ENCODE results near the gene SNRK. TPM values are rescaled to one million over a fixed set of nuclear protein-coding genes. Genes with fewer than 3 reads are reported as not detected.

Gene SNRK
- polyA plus RNA-seq, 3 donors: 12.8 to 19.7 (median 16.1) TPM

GRCh38 chr3:43343185-43343584, 56.8 kb downstream of the SNRK start:
- Histone ChIP-seq H3K4me2 (replicated peaks; ENCODE audit: extremely low read depth, low read length, poor library complexity, severe bottlenecking) (no peak overlapping the region), H3K4me3 (replicated peaks in 1 of 3; ENCODE audit: low read depth in 2 of 3, low read length in 3 of 3) (no peak overlapping the region), H3K27ac (ENCODE audit: low read depth in 1 of 2, low read length in 2 of 2) (peak overlapping the region in 1 of 2 donors; percentile 40), H3K9me3 (replicated peaks in 1 of 2; ENCODE audit: control insufficient read depth in 1 of 2, insufficient read depth in 1 of 2, low read length in 2 of 2) (peaks cover 5 to 9% of the 10 kb centered on the region in 2 donors), H2AFZ (ENCODE audit: insufficient read depth, low read depth, low read length, poor library complexity, severe bottlenecking) (no peak overlapping the region), H4K20me1 (ENCODE audit: insufficient read depth, low read length) (peaks cover 75% of the 10 kb centered on the region), H3K27me3 (ENCODE audit: control insufficient read depth in 2 of 2, insufficient read depth in 2 of 2, low read length in 2 of 2) (no peaks in the 10 kb centered on the region), H3K79me2 (ENCODE audit: insufficient read depth, low read length) (peaks cover 41% of the 10 kb centered on the region), H3K9ac (ENCODE audit: insufficient read depth, low read length, poor library complexity, severe bottlenecking) (no peak overlapping the region), H3K4me1 (ENCODE audit: control insufficient read depth in 1 of 2, insufficient read depth in 2 of 2, low read length in 2 of 2) (no peaks in the 10 kb centered on the region), H3K36me3 (replicated peaks in 1 of 2; ENCODE audit: control insufficient read depth in 1 of 2, insufficient read depth in 2 of 2, low read length in 2 of 2) (peaks cover 96 to 99% of the 10 kb centered on the region in 2 donors)
- Mint-ChIP-seq H3K4me3 (no peak overlapping the region), H3K36me3 (peaks cover 90 to 95% of the 10 kb centered on the region in 2 donors), H3K4me1 (peaks cover 2% of the 10 kb centered on the region), H3K9me3 (peaks cover 7 to 18% (median 14%) of the 10 kb centered on the region in 7 donors), H3K27ac (peak overlapping the region in 2 of 7 donors; percentile 25 to 46), H3K27me3 (ENCODE audit: low read depth in 3 of 3) (no peaks in the 10 kb centered on the region)
- intact Hi-C loops (cut with micrococcal nuclease): no loop called here
- no peak for TF ChIP-seq CTCF (IDR thresholded peaks at IDR 0.05)
- no peak for DNase-seq
- WGBS (ENCODE audit: insufficient coverage): no CpG with 5 or more reads among the region's 4 CpGs

GRCh38 chr3:43343815-43344214, 57.5 kb downstream of the SNRK start:
- no peak overlapping the region for H2AFZ ChIP-seq (ENCODE audit: insufficient read depth, low read depth, low read length, poor library complexity, severe bottlenecking)
- H3K9me3 ChIP-seq (replicated peaks in 1 of 2; ENCODE audit: control insufficient read depth in 1 of 2, insufficient read depth in 1 of 2, low read length in 2 of 2): peaks cover 3 to 5% of the 10 kb centered on the region in 2 donors
- no peaks in the 10 kb centered on the region for H3K27me3 Mint-ChIP-seq (ENCODE audit: low read depth in 3 of 3)
- H3K27me3 ChIP-seq (ENCODE audit: control insufficient read depth in 2 of 2, insufficient read depth in 2 of 2, low read length in 2 of 2): no peaks in the 10 kb centered on the region
- no peak for DNase-seq
- peaks cover 90 to 95% of the 10 kb centered on the region in 2 donors for H3K36me3 Mint-ChIP-seq
- peaks cover 96 to 99% of the 10 kb centered on the region in 2 donors for H3K36me3 ChIP-seq (replicated peaks in 1 of 2; ENCODE audit: control insufficient read depth in 1 of 2, insufficient read depth in 2 of 2, low read length in 2 of 2)
- H3K9ac ChIP-seq (ENCODE audit: insufficient read depth, low read length, poor library complexity, severe bottlenecking): no peak overlapping the region
- H3K4me2 ChIP-seq (replicated peaks; ENCODE audit: extremely low read depth, low read length, poor library complexity, severe bottlenecking): no peak overlapping the region
- H3K4me1 Mint-ChIP-seq: peaks cover 2% of the 10 kb centered on the region
- intact Hi-C loops (cut with micrococcal nuclease): no loop called here
- H3K4me3 ChIP-seq (replicated peaks in 1 of 3; ENCODE audit: low read depth in 2 of 3, low read length in 3 of 3): no peak overlapping the region
- peak overlapping the region in 1 of 2 donors; percentile 40 for H3K27ac ChIP-seq (ENCODE audit: low read depth in 1 of 2, low read length in 2 of 2)
- no peak for TF ChIP-seq CTCF (IDR thresholded peaks at IDR 0.05)
- peaks cover 80% of the 10 kb centered on the region for H4K20me1 ChIP-seq (ENCODE audit: insufficient read depth, low read length)
- peaks cover 34% of the 10 kb centered on the region for H3K79me2 ChIP-seq (ENCODE audit: insufficient read depth, low read length)
- no CpG with 5 or more reads among the region's 3 CpGs for WGBS (ENCODE audit: insufficient coverage)
- H3K9me3 Mint-ChIP-seq: peaks cover 1 to 14% (median 9%) of the 10 kb centered on the region in 7 donors
- H3K4me1 ChIP-seq (ENCODE audit: control insufficient read depth in 1 of 2, insufficient read depth in 2 of 2, low read length in 2 of 2): no peaks in the 10 kb centered on the region
- H3K27ac Mint-ChIP-seq: peak overlapping the region in 1 of 7 donors; percentile 37
- no peak overlapping the region for H3K4me3 Mint-ChIP-seq

All from CD14-positive monocyte (primary cell).